Upper lobe of left lung (tissue), 4 donors: ENCODE results near the gene ACCS.

Experiments used
- POLR2A ChIP-seq, 4 donors: fragments of 450-650 bp; IDR thresholded peaks; one replicate each; pipeline ENCODE4 v1.5.1; 2016 to 2017; ENCODE audit warnings: antibody characterized with exemption in 4 of 4, mild to moderate bottlenecking in 2 of 4
- POLR2AphosphoS5 ChIP-seq, 2 donors: sonication (generic); formaldehyde crosslinking; IDR thresholded peaks; one replicate each; pipeline ENCODE4 v1.5.1; 2017; ENCODE audit warnings: antibody characterized with exemption in 2 of 2
- TF ChIP-seq, protein P1 (sequence below), 6 experiments: fragments of 450-650 bp in 4 of 6; fragments of 200-600 bp in 2 of 6; sonication (generic) in 2 of 6; IDR thresholded peaks; one replicate each; pipeline ENCODE4 v1.5.1; 2016 to 2019; ENCODE audit warnings: antibody characterized with exemption in 6 of 6

GRCh38 chr11:44058275-44058674, 7.8 kb upstream of the ACCS start:
- TF ChIP-seq, protein P1, sequence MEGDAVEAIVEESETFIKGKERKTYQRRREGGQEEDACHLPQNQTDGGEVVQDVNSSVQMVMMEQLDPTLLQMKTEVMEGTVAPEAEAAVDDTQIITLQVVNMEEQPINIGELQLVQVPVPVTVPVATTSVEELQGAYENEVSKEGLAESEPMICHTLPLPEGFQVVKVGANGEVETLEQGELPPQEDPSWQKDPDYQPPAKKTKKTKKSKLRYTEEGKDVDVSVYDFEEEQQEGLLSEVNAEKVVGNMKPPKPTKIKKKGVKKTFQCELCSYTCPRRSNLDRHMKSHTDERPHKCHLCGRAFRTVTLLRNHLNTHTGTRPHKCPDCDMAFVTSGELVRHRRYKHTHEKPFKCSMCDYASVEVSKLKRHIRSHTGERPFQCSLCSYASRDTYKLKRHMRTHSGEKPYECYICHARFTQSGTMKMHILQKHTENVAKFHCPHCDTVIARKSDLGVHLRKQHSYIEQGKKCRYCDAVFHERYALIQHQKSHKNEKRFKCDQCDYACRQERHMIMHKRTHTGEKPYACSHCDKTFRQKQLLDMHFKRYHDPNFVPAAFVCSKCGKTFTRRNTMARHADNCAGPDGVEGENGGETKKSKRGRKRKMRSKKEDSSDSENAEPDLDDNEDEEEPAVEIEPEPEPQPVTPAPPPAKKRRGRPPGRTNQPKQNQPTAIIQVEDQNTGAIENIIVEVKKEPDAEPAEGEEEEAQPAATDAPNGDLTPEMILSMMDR (IDR thresholded peaks at IDR 0.05): no peak
- TF ChIP-seq POLR2A (IDR thresholded peaks at IDR 0.05) (no peak), POLR2AphosphoS5 (IDR thresholded peaks at IDR 0.05) (no peak)
